Astrocyte (in vitro differentiated cells and primary cell): ENCODE results near the gene ZNF425. TPM values are rescaled to one million over a fixed set of nuclear protein-coding genes. Genes with fewer than 3 reads are reported as not detected.
A peak's percentile ranks its signal among the peaks of the same experiment; 100 is the strongest.

Source experiments
- DNase-seq: peaks from one replicate; pipeline ENCODE4 v3.0.0-alpha.2; 2010; ENCODE audit warnings: low read depth
- FAIRE-seq: peaks from 2 replicates; lab custom pipeline; 2011; peaks lifted over from hg19 to GRCh38; lab: Jason Lieb, UNC
- H2AFZ ChIP-seq: 2 replicates; pipeline ENCODE4 v1.6.0; 2012; ENCODE audit warnings: low read depth, low read length, inconsistent platforms
- H3K27ac ChIP-seq: 2 replicates; pipeline ENCODE4 v1.5.1; 2011; ENCODE audit warnings: low read depth, low read length, inconsistent platforms
- H3K27me3 ChIP-seq: 2 replicates; pipeline ENCODE4 v1.6.0; 2011; ENCODE audit warnings: low read length, inconsistent platforms; ENCODE audit not compliant: insufficient read depth
- H3K36me3 ChIP-seq: 2 replicates; pipeline ENCODE4 v1.5.1; 2011; ENCODE audit warnings: low read length, inconsistent platforms; ENCODE audit not compliant: insufficient read depth
- H3K4me1 ChIP-seq: 2 replicates; pipeline ENCODE4 v1.5.1; 2011; ENCODE audit warnings: low read length, inconsistent platforms; ENCODE audit not compliant: insufficient read depth
- H3K4me2 ChIP-seq: 2 replicates; pipeline ENCODE4 v1.6.0; 2012; ENCODE audit warnings: low read length, inconsistent platforms
- H3K4me3 ChIP-seq: 2 replicates; pipeline ENCODE4 v1.5.1; 2011; ENCODE audit warnings: low read depth, mild to moderate bottlenecking, low read length, inconsistent platforms; ENCODE audit not compliant: insufficient read depth
- H3K79me2 ChIP-seq: 2 replicates; pipeline ENCODE4 v1.6.0; 2012; ENCODE audit warnings: mild to moderate bottlenecking, low read length, inconsistent platforms; ENCODE audit not compliant: insufficient read depth
- H3K9ac ChIP-seq: 2 replicates; pipeline ENCODE4 v1.6.0; 2012; ENCODE audit warnings: mild to moderate bottlenecking, low read length, inconsistent platforms
- H3K9me3 ChIP-seq: 2 replicates; pipeline ENCODE4 v1.5.1; 2012; ENCODE audit warnings: low read depth, mild to moderate bottlenecking, low read length, inconsistent platforms; ENCODE audit not compliant: insufficient read depth
- H4K20me1 ChIP-seq: 2 replicates; pipeline ENCODE4 v1.6.0; 2012; ENCODE audit warnings: low read length, inconsistent platforms; ENCODE audit not compliant: insufficient read depth
- H3K27ac Mint-ChIP-seq: one replicate; pipeline ENCODE4 v1.8.0; 2021; ENCODE audit warnings: mild to moderate bottlenecking, mixed read lengths; ENCODE audit not compliant: unreplicated experiment
- H3K27me3 Mint-ChIP-seq: one replicate; pipeline ENCODE4 v1.8.0; 2021; ENCODE audit warnings: low read depth, mixed read lengths; ENCODE audit not compliant: unreplicated experiment
- H3K36me3 Mint-ChIP-seq: one replicate; pipeline ENCODE4 v1.8.0; 2021; ENCODE audit warnings: low read depth, mixed read lengths; ENCODE audit not compliant: unreplicated experiment
- H3K4me1 Mint-ChIP-seq: one replicate; pipeline ENCODE4 v1.8.0; 2021; ENCODE audit warnings: low read depth, mixed read lengths; ENCODE audit not compliant: unreplicated experiment
- H3K4me3 Mint-ChIP-seq: one replicate; pipeline ENCODE4 v1.8.0; 2021; ENCODE audit warnings: mild to moderate bottlenecking, moderate library complexity, mixed read lengths; ENCODE audit not compliant: unreplicated experiment
- H3K9me3 Mint-ChIP-seq: one replicate; pipeline ENCODE4 v1.8.0; 2021; ENCODE audit warnings: mild to moderate bottlenecking, mixed read lengths; ENCODE audit not compliant: unreplicated experiment
- EZH2 ChIP-seq: IDR thresholded peaks from 2 replicates; pipeline ENCODE4 v1.6.1; 2012; ENCODE audit warnings: mild to moderate bottlenecking, low read length, inconsistent platforms; ENCODE audit not compliant: insufficient read depth
- total RNA-seq: library from RNA; stranded (reverse); gene quantifications from 2 replicates; pipeline ENCODE4 v1.2.1, GENCODE V29; 2021
- TF ChIP-seq, protein P1 (sequence below): IDR thresholded peaks from 2 replicates; pipeline ENCODE4 v1.5.1; 2011; ENCODE audit warnings: low read depth, mild to moderate bottlenecking, inconsistent platforms, low read length, moderate library complexity; ENCODE audit not compliant: insufficient read depth

ZNF425 gene
- total RNA-seq, 1 donor from 2014 or later, result 5.9 TPM

DNA sequence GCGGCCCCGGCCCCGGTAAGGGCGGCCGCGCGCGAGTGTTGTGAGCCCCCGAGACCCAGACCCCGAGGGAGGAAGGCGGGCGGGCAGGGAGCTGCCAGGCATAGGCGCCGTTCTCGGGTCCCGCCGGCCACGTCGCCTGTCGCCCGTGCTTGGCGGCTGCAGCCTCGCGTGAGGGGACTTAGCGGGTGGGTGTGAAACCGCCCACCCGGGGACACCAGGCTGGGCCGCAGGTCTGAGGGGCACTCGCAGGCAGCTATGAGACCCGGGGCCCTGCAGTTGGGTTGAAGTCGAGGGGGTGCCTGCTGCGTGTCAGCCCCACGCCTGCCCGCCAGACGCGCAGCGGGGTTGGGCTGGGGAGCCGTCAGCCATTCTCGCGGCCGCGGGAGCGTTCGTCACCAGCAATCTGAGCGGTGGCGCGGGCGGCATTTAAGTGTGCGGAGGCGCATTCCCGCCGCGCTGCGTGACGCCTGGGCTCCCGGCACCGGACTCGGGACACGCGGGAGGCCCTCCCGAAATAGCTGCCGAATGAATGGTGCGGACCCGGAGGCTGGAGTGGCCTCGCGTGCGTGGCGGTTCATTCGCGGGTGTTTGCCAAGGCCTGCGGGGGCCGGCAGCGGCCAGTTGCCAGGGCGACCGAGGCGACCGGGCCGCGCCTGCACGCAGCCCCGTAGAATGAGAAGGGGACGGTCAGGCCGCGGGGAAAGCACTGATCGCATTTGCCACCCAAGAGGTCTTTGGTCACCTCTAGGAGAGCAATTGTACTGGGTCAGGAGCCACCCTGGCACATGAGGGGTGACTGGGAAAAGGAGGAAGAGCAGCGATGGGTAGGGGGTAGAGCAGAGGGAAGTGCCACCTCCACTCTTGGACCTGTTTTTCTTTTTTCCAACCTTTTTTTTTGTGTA is 21.9 kb upstream of the ZNF425 start:
- Histone ChIP-seq H4K20me1 (peaks cover 31% of the 10 kb centered on the region), H3K79me2 (peaks cover 55% of the 10 kb centered on the region), H3K4me1 (peaks cover 3% of the 10 kb centered on the region), H2AFZ (peak overlapping the region; percentile 76), H3K4me2 (peak overlapping the region; percentile 93), H3K27ac (peak overlapping the region; percentile 79), H3K27me3 (no peaks in the 10 kb centered on the region), H3K36me3 (no peaks in the 10 kb centered on the region), H3K4me3 (peak overlapping the region; percentile 77), H3K9ac (peak overlapping the region; percentile 85), H3K9me3 (no peaks in the 10 kb centered on the region)
- Mint-ChIP-seq H3K27ac (peak overlapping the region; percentile 91), H3K4me3 (peak overlapping the region; percentile 92), H3K4me1 (peaks cover 16% of the 10 kb centered on the region), H3K27me3 (no peaks in the 10 kb centered on the region), H3K36me3 (no peaks in the 10 kb centered on the region), H3K9me3 (no peaks in the 10 kb centered on the region)
- FAIRE-seq (no peak), DNase-seq (peak; percentile 57)
- TF ChIP-seq, protein P1, sequence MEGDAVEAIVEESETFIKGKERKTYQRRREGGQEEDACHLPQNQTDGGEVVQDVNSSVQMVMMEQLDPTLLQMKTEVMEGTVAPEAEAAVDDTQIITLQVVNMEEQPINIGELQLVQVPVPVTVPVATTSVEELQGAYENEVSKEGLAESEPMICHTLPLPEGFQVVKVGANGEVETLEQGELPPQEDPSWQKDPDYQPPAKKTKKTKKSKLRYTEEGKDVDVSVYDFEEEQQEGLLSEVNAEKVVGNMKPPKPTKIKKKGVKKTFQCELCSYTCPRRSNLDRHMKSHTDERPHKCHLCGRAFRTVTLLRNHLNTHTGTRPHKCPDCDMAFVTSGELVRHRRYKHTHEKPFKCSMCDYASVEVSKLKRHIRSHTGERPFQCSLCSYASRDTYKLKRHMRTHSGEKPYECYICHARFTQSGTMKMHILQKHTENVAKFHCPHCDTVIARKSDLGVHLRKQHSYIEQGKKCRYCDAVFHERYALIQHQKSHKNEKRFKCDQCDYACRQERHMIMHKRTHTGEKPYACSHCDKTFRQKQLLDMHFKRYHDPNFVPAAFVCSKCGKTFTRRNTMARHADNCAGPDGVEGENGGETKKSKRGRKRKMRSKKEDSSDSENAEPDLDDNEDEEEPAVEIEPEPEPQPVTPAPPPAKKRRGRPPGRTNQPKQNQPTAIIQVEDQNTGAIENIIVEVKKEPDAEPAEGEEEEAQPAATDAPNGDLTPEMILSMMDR, result no peak
- TF ChIP-seq EZH2, result no peak

DNA sequence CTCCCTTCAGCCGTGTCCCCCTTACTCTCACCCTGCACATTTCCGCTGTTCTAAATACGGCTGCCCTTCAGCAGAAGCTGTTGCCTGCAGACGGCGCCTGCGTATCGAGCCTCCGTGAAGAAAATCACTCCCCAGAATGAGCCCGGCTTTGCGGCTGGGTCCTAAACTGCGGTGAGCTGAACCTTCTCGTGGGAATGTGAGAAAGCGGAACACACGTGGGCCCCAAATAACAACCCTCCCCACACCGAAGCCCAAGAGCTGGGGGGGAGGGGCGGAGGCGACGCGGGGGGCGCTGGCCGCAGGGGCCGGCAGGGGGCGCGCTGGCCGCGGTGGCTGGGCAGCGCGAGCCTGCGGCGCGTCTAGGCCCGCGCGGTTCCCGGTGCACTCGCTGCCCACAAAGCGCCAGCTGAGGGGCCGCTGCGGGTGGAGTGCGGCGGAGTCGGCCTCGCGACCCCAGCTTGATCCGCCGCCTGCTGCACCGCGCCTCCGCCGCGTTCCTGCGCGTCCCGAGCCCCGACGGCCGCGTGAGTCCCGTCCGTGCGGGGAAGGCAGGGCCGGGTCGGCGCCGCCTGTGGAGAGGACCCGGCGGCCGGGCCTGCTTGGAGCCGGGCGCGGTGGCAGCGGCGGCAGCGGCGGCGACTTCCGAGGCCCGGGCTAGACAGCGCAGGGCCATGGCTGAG is 21.1 kb upstream of the ZNF425 start, which contains the start of gene ZNF398:
ZNF398 (plus strand) TSS at position 382 of the 680 bp plus-strand sequence; CDS start at position 672, 290 bp downstream.
- peaks cover 47% of the 10 kb centered on the region for H3K79me2 ChIP-seq
- FAIRE-seq, result no peak
- Mint-ChIP-seq H3K4me3 (peak within 1 kb of the TSS; percentile 92), H3K36me3 (no peaks in the 10 kb centered on the region), H3K27ac (peak within 1 kb of the TSS; percentile 91), H3K9me3 (no peaks in the 10 kb centered on the region), H3K27me3 (no peaks in the 10 kb centered on the region), H3K4me1 (peaks cover 19% of the 10 kb centered on the region)
- no peaks in the 10 kb centered on the region for H3K36me3 ChIP-seq
- peak within 1 kb of the TSS; percentile 99 for H2AFZ ChIP-seq
- H3K9ac ChIP-seq, result peak within 1 kb of the TSS; percentile 85
- no peaks in the 10 kb centered on the region for H3K9me3 ChIP-seq
- H3K27me3 ChIP-seq, result no peaks in the 10 kb centered on the region
- peak within 1 kb of the TSS; percentile 93 for H3K4me2 ChIP-seq
- peak; percentile 66 for DNase-seq
- TF ChIP-seq EZH2, result no peak
- TF ChIP-seq, protein P1, result no peak
- H3K27ac ChIP-seq, result peak within 1 kb of the TSS; percentile 79
- peaks cover 3% of the 10 kb centered on the region for H3K4me1 ChIP-seq
- H3K4me3 ChIP-seq, result peak within 1 kb of the TSS; percentile 77
- peaks cover 24% of the 10 kb centered on the region for H4K20me1 ChIP-seq
